NCI-H345 treated with DMSO at 0.1 percent for 48 hours (cell line): ENCODE results near the gene PFKP.
"Not testable (repeated sequence)": the region's sequence is repeated elsewhere in the genome, so short reads cannot be mapped to it uniquely, and the experiment has no call there.

Source experiments
- DNase-seq: peaks from one replicate; lab custom pipeline; 2025; ENCODE audit not compliant: unreplicated experiment; lab: John Stamatoyannopoulos, UW

PFKP gene

DNA sequence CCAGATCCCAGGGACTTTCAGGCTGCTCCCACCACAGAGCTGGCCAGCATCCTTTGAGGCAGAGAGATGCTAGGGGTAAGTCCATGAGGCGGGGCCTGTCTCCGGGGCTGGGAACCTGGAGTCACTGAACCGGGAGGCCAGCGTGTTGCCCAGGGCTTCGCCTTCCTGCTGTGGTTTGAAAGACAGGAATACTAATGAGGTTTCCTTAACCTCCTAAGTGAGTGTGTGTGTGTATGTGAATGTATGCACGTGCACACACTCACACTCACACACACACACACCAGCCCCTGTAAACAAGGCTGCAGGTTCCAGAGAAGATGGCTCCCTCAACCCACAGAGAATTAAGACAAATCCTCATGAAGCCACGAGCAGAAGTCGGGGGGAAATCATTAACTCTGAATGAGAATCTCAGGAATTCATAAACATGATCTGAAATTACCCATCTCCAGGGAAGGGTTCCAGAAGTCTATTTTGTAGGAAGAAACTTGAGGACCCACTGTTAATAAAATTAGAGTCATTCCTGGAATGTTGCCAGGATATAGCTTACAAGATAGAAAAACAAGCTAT, 20.3 kb upstream of the PFKP start:
- DNase-seq = no peak

DNA sequence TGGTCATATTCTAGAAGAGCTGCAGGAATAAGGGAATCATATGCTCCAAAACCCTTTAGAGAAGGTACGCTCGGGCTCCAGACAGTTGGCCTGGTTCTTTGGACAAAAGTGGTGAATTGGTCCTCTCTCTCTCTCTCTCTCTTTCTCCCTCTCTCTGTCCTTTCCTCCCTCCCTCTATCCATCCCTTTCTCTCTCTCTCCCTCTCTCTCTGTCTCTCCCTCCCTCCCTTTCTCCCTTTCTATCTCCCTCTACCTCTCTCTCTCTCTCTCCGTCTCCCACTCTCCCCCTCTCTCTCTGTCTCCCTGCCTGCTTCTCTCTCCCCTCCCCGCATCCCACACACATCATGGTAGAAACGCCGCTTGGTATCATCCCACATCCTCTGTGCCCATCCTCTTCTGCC, 19.8 kb upstream of the PFKP start:
- DNase-seq = no peak

DNA sequence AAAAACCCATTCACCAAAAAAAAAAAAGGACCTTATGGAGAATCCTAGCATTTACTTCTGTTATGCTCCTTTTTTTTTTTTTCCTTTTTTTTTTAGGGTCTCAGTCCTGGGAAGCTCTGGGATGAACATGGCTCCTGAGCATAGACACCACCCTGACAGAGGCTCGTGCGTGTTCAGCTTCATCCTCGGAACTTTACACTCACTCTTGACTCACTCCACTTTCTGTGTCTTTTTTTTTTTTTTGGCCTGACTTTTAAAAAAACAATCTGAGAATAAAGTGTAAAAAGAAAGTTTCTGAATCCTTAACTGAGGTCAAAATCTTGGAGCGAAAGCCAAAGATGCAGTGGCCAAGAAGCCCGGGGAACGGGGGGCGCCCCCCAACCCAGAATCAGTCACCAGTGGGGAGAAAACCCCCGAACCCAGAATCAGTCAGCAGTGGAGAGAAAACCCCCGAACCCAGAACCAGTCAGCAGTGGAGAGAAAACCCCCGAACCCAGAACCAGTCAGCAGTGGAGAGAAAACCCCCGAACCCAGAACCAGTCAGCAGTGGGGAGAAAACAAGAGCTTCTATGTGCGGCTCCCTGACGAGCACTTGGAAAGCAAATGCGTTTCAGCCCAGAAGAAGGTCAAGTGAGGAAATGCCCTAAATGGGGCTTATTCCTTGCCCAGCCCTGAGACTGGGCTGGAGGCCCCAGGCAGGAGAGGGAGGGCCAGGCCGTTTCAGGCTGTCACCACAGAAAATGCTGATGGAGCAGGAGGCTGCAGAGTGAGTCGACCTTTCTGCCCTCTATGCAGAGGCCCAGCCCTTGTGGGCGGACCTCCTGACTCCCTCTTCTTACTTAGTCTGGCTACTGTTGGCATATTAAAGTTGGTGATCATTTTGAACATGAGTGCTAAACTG, 19.0 kb upstream of the PFKP start:
- DNase-seq = no peak

DNA sequence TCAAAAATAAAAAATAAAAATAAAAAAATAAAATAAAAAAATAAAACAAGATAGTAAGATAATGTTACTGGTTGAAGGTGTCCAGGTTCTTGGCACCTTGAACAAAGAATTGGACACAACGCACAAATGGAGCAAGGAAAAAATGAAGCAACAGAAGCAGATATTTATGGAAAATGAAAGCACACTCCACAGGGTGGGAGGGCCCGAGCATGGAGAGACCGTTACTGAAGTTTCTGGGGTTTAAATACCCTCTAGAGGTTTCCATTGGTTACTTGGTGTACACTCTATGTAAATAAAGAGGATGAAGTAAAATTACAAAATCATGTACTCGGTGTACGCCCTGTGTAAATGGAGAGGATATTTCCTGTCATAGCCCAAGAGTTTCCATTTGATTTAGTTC, 15.7 kb upstream of the PFKP start:
- DNase-seq = no peak

DNA sequence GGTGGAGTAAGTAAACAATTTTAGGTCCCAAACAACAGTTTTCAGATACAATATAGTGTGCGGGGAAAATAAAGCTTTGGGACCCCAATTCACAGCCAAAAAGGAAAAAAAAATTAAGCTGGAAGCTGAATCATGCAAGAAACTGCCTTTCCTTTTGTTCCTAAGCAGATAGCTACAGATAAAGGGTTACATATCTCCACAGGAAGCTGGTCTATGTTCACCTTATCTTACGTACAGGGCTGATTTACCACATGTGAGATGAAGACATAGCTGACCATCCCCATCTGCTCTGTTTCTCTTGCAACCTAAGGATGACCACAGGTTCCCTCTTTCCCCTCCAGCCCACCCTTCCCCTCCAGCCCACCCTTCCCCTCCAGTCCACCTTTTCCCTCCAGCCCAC, 14.2 kb upstream of the PFKP start:
- DNase-seq = no peak

DNA sequence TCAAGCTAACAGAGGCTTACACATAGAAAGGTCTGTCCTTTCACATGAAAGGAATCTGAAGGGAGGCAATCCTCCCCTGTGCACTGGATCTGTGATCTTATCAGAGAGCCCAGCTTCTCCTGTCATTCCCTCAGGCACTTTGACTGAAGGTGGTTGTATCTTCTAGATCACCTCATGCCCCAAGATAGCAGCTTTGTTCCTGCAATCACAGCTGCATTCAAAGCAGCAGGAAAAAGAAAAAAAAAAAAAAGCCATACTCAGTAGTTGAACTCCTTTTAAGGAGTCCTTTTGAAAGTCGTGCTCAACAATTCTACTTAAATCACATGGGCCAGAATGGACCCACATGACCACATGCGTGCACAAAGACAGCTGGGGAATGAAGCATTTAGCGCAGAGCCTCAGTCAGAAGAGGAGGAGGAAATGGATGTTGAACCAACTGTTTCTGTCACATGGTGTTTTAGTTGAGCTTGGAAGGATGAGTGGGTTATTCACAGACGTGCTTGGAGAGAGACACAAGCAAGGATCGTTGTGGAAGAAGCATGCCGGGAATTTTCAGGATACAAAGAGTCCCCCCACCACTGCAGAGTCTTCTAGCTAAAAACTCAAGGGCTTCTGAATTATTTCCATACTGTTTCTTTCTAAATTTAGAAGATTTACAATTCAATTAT, 13.0 kb upstream of the PFKP start:
- no peak for DNase-seq

DNA sequence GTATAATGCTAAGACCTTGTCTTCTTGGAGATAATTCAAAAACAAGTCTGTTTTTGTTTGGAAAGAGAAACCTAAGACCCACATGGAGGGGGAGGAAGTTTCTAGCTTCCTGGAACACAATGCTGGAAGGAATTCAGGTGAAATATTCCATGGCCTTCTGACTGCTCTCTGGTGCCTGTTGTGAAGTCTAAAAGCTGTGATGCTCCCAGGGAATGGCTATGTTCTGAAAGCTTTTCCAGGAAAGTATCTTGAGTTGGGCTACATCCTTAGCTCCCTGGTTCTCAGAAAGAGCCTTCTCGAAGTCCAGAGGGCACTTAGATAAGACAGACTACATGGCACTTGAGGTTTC, 12.5 kb upstream of the PFKP start:
- no peak for DNase-seq

DNA sequence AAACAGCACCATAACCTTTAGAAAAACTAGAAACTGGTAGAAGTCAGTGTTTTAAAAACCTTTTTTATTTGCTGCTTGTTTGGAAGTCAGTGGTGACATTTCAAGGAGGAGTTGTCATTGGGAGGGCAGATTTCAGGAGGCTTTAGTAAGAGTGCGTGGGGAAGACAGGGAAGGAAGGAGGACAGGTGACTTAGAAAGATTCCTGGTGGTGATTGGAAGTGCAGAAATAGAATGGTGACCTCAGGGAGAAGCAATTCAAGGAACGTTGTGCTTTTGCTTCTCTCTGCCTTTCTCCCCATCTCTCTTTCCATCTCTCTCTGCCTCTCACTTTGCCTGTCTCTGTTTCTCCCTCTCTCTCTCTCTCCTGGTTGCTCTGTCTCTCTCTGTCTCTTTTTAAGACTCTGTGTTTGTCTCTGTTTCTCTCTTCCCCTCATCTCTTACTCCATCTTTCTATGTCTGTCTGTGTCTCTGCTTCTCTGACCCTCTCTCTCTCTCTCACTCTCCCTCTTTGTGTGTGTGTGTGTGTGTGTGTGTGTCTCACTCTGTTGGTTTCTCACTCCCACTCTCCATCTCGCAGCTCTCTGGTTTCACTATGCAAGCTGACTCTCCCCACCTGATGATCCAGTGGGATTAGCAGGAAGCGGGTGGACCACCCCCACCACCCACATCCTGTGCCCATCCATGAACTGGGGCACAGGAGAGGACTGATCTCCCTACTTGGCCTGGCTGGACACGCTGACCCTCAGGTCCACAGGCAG, 10.9 kb upstream of the PFKP start:
- DNase-seq = no peak

DNA sequence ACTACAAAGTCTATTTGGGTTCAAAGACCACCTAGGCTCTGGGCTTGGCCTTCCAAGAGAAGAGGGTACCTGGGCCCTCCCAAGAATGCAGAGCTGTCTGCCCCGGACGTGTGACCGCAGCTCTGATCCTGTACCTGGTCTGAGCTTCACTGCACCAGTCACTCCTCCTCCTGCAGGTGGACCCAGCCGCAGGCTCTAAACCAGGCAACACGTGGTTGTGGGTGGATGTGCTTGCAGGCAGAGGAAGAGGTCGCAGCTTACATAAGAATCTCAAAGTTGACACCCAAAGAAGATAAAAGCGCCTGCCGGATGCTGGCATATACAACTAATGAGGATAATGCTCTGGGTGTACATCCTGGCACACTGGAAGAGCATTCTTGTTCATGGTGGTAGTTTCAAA, 9.4 kb upstream of the PFKP start:
- no peak for DNase-seq

DNA sequence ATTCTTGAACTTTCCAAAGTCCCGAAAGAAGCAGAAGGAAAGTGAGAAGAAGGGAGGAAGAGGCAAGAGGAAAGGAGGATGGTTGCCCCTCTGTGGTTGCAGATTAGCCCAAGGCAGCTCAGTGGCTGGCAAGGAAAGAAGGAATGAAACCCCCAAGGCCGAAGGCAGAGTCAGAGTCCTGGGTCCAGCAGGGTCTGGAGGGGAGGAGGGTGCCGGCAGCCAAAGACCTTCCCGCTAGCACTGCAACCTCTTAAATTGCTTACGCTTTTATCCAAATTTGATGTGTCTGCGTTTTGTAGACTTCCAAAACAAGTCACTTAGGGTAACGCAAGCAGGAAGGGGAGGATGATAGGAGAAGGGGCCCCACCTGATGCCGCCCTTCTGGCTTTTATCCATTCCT, 7.4 kb upstream of the PFKP start:
- no peak for DNase-seq

DNA sequence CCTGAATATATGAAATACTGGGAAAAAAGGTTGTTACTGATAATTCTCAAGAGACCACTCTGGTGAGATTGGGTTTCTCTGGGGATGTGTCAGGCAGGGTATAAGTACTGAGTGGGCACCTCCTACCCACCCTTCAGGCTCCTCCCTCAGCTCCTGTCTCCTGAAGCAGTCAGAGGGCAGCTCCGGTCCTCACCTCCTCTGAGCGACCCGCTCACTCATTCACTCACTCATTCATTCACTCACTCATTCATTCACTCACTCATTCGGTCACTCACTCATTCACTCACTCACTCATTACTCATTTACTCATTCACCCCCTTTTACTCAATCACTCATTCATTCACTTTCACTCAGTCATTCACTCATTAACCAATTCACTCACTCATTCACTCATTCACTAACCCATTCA, 6.9 kb upstream of the PFKP start:
- DNase-seq = no peak

DNA sequence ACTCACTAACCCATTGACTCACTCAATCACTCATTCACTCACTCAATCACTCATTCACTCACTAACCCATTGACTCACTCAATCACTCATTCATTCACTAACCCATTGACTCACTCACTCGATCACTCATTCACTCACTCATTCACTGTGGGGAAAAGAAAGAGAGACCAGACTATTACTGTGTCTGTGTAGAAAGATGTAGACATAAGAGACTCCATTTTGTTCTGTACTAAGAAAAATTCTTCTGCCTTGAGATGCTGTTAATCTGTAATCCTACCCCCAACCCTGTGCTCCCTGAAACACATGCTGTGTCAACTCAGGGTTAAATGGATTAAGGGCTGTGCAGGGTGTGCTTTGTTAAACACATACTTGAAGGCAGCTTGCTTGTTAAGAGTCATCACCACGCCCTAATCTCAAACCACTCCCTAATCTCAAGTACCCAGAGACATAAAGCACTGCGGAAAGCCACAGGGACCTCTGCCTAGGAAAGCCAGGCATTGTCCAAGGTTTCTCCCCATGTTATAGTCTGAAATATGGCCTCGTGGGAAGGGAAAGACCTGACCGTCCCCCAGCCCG, 5.9 kb upstream of the PFKP start:
- DNase-seq = not testable (repeated sequence)

DNA sequence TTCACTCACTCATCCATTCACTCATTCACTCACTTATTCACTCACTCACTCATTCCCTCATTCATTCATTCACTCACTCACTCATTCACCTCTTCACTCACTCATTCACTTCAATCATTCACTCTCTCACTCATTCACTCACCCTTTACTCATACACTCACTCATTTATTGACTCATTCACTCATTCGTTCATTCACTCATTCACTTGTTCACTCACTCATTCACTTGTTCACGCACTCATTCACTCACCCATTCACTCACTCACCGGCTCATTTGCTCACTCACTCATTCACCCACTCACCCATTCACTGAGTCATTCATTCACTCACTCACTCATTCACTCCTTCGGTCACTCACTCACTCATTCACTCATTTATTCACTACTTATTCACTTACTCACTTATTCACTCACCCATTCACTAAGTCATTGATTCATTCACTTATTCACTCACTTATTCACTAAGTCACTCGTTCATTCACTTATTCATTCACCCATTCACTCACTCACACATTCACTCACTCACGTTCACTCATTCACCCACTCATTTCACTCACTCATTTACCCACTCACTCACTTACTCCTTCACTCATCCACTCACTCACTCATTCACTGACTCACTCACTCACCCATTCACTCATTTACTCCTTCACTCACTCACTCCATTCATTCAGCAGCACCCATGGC, 4.7 kb upstream of the PFKP start:
- no peak for DNase-seq

DNA sequence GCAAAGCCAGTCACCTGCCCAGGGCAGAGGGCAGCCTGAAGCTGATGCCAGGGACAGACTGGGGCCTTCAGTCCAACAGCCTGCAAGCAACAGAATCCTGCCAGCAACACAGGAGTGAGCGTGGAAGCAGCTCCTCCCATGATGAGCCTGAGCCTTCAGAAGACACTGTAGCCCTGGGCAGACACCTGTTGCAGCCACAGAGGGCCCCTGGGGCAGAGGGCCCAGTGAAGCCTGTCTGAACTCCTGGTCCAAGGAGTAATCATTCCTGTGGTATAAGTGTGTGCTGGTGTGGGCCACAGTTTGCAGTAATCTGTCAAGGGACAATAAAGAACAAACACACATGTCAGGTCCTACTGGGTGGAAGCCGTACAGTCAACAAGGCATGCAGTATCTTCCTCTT, 2.9 kb upstream of the PFKP start:
- DNase-seq = no peak

DNA sequence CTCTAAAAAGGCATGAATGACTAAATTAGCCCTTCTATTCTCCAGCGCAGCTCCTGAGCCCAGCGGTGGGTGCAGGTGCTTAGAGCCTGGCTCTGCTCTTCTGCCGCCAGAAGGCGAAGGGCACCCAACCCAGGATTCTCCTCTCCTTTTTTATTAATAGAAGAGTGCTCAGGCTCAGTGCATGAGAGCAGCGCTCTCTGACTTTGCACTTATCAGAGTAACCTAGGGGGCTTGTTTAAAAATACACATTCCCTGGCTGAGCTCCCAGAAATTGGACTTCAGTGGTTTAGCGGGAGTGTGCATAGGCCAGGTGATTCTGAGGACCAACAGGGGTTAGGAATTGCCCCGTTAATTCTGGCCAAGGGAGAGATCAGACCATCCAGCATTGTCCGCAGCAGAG, 1.7 kb upstream of the PFKP start:
- peak; percentile 37 for DNase-seq

DNA sequence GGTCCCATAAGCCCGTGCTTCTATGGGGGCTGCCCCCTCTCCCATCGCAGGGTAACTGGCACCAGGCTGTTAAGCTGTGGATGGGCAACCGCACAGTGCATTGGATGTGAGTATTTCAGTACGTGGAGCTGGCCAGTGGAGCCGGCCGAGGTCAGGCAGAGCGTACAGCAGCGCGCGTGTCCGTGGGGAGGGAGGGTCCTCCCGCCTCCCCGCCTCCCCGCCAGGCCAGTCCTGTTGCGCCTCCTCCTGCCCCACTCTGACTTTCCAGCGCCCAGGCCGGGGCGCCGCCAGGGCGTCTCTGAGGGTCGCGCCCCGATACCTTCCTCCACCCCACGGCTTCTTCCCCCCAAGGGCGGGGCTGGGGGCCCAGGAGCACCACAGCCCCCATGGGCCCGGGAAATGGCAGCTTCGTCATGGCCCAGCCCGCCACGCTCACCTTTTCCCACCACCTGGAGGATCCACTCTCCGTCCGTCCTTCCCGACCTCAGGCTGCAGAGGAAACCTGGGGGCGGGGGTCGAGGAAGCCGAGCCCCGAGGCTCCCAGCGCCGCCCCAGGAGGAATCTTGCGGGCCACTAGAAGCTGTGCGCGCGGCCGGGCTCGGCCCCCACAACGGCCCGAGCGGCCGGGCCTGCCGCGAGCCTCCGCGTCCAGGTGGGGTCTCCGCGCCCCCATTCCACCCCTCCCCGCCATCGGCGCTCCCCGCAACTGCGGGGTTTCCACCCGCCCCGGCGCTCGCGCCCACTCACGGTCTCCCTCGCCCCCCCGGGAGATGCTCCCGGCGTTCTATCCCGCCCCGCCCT, 831 bp upstream of the PFKP start:
- DNase-seq = no peak

DNA sequence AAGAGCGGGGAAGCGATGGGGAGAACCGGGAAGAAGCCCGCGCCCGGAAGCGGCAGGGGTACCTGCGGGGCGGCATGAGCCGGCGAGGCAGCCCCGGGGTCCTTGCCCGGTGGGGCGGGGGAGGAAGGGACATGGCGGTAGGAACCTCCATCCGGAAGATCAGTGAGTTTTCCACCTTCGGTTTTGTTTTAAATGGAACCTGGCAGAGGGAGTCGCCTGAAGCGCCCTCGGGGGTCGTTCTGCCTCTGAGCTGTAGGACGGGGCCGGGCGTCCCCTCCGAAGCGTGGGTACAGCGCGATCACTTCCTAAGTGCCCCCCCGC, 471 bp downstream of the PFKP start:
- no peak for DNase-seq

DNA sequence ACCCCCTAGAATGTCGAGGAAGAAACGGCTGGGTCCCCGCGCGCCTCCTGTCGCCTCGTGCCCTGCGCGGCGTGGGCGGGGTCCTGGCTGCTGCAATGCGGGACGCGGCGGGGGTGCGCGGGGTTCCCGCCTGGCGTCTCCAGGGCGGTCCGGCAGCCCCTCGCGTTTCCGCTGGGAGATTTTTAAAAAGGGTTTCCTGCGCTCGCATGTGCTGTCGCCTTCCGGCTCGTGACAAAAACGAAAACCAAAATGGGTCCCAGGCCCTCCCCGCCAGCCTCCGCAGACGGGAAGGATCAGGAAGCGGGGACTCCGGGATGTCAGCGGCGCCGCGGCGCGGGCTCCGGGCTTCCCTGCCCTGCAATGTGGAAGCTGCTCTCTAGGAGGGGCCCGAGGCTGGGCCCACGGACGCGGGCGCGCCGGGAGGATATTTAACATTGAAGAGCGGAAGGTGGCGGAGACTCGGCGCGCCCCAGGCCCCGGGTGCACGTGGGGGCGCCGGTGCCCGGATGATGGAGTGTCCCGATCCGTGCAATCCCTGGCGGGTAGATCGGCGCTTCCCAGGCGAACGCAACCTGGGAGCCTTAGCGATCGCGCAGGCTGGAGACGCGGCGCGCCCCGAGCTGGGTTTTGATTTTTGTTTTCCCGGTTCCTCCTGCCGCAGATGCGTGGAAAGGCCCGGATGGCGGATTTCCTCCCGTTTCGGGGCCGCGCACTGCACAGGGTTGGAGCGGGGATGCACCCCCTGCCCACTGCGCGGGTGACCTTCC, 1.0 kb downstream of the PFKP start:
- no peak for DNase-seq

DNA sequence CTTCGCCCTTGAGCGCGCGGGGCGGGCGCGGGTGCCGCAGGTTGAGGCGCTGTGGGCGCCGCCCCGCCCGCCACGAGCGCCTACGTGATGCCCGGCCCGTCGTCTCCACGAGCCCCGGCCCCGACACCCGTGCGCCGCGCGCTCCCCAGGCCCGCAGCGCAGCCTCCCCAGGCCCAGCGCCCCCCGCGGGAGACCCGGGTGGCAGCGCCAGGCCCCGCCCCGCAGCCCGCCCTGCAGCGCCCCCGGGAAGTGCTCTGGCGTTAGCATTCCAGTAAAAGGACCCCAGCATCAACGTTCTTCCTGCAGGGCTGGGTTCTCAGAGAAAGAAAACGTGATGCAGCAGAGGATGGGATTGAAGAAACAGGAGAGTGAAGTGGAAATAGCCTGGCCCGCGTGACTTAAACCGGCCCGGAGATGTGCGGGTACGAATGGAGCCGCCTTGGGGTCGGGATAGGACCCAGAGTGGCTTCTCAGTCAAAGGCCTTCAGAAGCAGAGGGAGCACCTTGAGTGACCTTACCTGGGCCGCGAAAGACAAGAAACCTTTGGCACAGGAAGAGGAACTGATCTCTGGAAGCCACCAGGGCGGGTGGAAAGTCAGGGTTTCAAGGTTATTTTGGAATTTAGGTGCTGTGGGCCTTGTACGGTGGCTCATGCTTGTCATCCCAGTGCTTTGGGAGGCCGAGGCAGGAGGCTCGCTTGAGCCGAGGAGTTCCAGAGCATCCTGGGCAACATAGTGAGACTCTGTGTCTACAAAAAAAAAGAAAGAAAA, 1.8 kb downstream of the PFKP start:
- no peak for DNase-seq
